Breast epithelium (tissue), 3 donors: ENCODE results near the gene GNG10.

ENCODE experiments used
- POLR2A ChIP-seq: fragments of 450-650 bp; IDR thresholded peaks from one replicate; pipeline ENCODE4 v1.6.1; 2016; ENCODE audit warnings: antibody characterized with exemption, mild to moderate bottlenecking, moderate library complexity
- TF ChIP-seq, protein P1 (sequence below), 3 donors: fragments of 450-650 bp; IDR thresholded peaks; one replicate each; pipeline ENCODE4 v1.5.1; 2016 to 2017; ENCODE audit warnings: antibody characterized with exemption in 3 of 3, mild to moderate bottlenecking in 3 of 3, moderate library complexity in 3 of 3

DNA sequence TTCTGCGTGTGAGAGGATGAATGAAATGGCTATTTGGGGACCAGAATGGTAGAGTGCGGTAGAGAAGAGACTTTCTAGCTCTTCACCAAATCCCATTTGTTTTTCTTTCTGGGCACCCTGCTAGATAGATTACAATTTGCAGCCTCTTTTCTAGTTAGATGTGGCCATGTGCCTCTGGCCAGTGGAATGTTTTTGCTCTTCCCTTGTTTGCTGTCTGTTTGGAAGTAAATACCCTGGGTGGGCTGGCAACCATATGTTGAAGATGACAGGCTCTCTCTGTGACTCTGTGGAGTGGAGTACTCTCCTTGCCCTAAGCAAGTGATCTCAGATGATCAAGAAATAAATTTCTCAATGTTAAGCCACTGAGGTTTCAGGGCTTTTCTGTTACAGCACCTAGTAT lies 12.9 kb downstream of the GNG10 start:
- no peak for TF ChIP-seq POLR2A
- TF ChIP-seq, protein P1, sequence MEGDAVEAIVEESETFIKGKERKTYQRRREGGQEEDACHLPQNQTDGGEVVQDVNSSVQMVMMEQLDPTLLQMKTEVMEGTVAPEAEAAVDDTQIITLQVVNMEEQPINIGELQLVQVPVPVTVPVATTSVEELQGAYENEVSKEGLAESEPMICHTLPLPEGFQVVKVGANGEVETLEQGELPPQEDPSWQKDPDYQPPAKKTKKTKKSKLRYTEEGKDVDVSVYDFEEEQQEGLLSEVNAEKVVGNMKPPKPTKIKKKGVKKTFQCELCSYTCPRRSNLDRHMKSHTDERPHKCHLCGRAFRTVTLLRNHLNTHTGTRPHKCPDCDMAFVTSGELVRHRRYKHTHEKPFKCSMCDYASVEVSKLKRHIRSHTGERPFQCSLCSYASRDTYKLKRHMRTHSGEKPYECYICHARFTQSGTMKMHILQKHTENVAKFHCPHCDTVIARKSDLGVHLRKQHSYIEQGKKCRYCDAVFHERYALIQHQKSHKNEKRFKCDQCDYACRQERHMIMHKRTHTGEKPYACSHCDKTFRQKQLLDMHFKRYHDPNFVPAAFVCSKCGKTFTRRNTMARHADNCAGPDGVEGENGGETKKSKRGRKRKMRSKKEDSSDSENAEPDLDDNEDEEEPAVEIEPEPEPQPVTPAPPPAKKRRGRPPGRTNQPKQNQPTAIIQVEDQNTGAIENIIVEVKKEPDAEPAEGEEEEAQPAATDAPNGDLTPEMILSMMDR (IDR thresholded peaks at IDR 0.05), result no peak
